ENCODE results near the gene SERPINB7. TPM values are rescaled to one million over a fixed set of nuclear protein-coding genes. Genes with fewer than 3 reads are reported as not detected.

Gene SERPINB7
- total RNA-seq, 2 experiments from 2014 or later = not detected

DNA sequence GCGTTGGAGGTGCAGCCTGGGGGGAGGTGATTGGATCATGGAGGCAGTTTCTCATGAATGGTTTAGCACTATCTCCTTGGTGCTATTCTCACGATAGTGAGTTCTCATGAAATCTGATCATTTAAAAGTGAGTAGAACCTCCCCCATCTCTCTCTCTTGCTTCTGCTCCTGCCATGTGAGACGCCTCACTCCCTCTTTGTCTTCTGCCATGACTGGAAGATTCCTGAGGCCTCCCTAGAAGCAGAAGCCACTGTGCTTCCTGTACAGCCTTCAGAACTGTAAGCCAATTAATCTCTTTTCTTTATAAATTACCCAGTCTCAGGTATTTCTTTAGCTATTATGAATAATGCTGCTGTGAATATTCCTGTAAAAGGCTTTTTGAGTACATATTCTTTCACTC is 52.9 kb downstream of the SERPINB7 start:
- TF ChIP-seq, protein P1, sequence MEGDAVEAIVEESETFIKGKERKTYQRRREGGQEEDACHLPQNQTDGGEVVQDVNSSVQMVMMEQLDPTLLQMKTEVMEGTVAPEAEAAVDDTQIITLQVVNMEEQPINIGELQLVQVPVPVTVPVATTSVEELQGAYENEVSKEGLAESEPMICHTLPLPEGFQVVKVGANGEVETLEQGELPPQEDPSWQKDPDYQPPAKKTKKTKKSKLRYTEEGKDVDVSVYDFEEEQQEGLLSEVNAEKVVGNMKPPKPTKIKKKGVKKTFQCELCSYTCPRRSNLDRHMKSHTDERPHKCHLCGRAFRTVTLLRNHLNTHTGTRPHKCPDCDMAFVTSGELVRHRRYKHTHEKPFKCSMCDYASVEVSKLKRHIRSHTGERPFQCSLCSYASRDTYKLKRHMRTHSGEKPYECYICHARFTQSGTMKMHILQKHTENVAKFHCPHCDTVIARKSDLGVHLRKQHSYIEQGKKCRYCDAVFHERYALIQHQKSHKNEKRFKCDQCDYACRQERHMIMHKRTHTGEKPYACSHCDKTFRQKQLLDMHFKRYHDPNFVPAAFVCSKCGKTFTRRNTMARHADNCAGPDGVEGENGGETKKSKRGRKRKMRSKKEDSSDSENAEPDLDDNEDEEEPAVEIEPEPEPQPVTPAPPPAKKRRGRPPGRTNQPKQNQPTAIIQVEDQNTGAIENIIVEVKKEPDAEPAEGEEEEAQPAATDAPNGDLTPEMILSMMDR (conservative IDR thresholded peaks at IDR 0.05; ENCODE audit: low read length) = no peak
- no peak for TF ChIP-seq EZH2phosphoT487 (IDR thresholded peaks at IDR 0.05; ENCODE audit: borderline replicate concordance, low read depth, low read length)
- H3K4me2 ChIP-seq (ENCODE audit: low read length) = no peak overlapping the region
- ChIA-PET POLR2A (no interaction called here), CTCF (ENCODE audit: unreplicated experiment) (no interaction called here)
- H3K4me3 ChIP-seq (ENCODE audit: low read depth, low read length, poor library complexity, severe bottlenecking) = no peak overlapping the region
- no TSS peak for BruUV-seq (replicated peaks)
- H3K36me3 ChIP-seq (ENCODE audit: insufficient read depth, low read length) = no peaks in the 10 kb centered on the region
- H3K27ac ChIP-seq (ENCODE audit: low read depth, low read length, poor library complexity, severe bottlenecking) = no peak overlapping the region
- no peaks in the 10 kb centered on the region for H3K9me3 ChIP-seq (ENCODE audit: low read length)
- H4K20me1 ChIP-seq (ENCODE audit: insufficient read depth, low read length) = no peaks in the 10 kb centered on the region
- H3K4me1 ChIP-seq (ENCODE audit: insufficient read depth, low read length, poor library complexity, severe bottlenecking) = no peaks in the 10 kb centered on the region
- no peak overlapping the region for H2AFZ ChIP-seq (ENCODE audit: low read length)
- H3K79me2 ChIP-seq (ENCODE audit: insufficient read depth, low read depth, low read length) = no peaks in the 10 kb centered on the region
- DNase-seq (ENCODE audit: low spot score) = no peak
- no peaks in the 10 kb centered on the region for H3K9me2 ChIP-seq (ENCODE audit: insufficient read depth, low read length)
- intact Hi-C loops (cut with micrococcal nuclease; ENCODE audit: unreplicated experiment) = no loop called here

DNA sequence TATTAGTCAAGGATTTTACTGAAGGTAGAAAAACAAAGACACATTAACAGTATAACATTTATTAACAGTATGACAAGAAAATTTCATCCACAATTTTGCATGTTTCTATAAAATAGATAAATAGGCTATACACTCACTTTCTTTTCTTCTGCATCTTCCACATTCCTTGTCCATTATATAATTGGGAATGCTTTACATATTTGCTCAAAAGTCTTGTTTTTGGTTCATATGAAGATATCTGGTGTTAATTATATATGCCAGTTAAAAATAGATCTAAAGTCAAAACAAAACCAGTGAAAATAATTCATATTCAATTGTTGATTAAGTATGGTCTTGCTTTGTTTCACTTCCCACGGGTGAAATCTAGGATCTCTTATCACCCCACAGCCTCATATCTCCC is 53.4 kb downstream of the SERPINB7 start:
- ChIA-PET CTCF (ENCODE audit: unreplicated experiment) (no interaction called here), POLR2A (no interaction called here)
- Histone ChIP-seq H3K9me3 (ENCODE audit: low read length) (no peaks in the 10 kb centered on the region), H3K4me3 (ENCODE audit: low read depth, low read length, poor library complexity, severe bottlenecking) (no peak overlapping the region), H3K9me2 (ENCODE audit: insufficient read depth, low read length) (no peaks in the 10 kb centered on the region), H2AFZ (ENCODE audit: low read length) (no peak overlapping the region), H3K79me2 (ENCODE audit: insufficient read depth, low read depth, low read length) (no peaks in the 10 kb centered on the region), H3K4me1 (ENCODE audit: insufficient read depth, low read length, poor library complexity, severe bottlenecking) (no peaks in the 10 kb centered on the region), H3K36me3 (ENCODE audit: insufficient read depth, low read length) (no peaks in the 10 kb centered on the region), H4K20me1 (ENCODE audit: insufficient read depth, low read length) (no peaks in the 10 kb centered on the region), H3K27ac (ENCODE audit: low read depth, low read length, poor library complexity, severe bottlenecking) (no peak overlapping the region), H3K4me2 (ENCODE audit: low read length) (no peak overlapping the region)
- TF ChIP-seq, protein P1 (conservative IDR thresholded peaks at IDR 0.05; ENCODE audit: low read length) = no peak
- TF ChIP-seq EZH2phosphoT487 (IDR thresholded peaks at IDR 0.05; ENCODE audit: borderline replicate concordance, low read depth, low read length) = no peak
- intact Hi-C loops (cut with micrococcal nuclease; ENCODE audit: unreplicated experiment) = no loop called here
- BruUV-seq (replicated peaks) = no TSS peak
- DNase-seq (ENCODE audit: low spot score) = no peak

DNA sequence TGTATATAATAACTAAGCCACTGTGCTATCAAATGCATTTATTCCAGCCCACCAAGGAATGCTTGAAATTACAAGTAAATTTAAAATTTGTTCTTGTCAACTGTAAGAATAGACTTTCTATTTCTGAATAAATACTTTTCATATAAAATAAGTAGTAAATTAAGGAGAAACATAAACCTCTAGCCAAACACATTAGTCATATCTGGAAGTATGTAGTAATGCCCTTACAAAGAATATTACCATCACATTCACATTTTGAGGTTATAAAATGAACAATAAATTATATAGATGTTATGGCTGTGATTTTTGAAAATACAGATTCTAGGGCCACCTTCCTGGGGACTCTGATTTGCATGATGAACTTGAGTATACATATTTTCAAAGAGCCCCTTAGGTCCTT is 54.7 kb downstream of the SERPINB7 start:
- ChIA-PET POLR2A (no interaction called here), CTCF (ENCODE audit: unreplicated experiment) (no interaction called here)
- H3K4me1 ChIP-seq (ENCODE audit: insufficient read depth, low read length, poor library complexity, severe bottlenecking) = no peaks in the 10 kb centered on the region
- no peaks in the 10 kb centered on the region for H4K20me1 ChIP-seq (ENCODE audit: insufficient read depth, low read length)
- TF ChIP-seq, protein P1 (conservative IDR thresholded peaks at IDR 0.05; ENCODE audit: low read length) = no peak
- no peak for TF ChIP-seq EZH2phosphoT487 (IDR thresholded peaks at IDR 0.05; ENCODE audit: borderline replicate concordance, low read depth, low read length)
- intact Hi-C loops (cut with micrococcal nuclease; ENCODE audit: unreplicated experiment) = no loop called here
- H3K79me2 ChIP-seq (ENCODE audit: insufficient read depth, low read depth, low read length) = no peaks in the 10 kb centered on the region
- H3K9me2 ChIP-seq (ENCODE audit: insufficient read depth, low read length) = no peaks in the 10 kb centered on the region
- no peak overlapping the region for H2AFZ ChIP-seq (ENCODE audit: low read length)
- BruUV-seq (replicated peaks) = no TSS peak
- H3K27ac ChIP-seq (ENCODE audit: low read depth, low read length, poor library complexity, severe bottlenecking) = no peak overlapping the region
- H3K9me3 ChIP-seq (ENCODE audit: low read length) = no peaks in the 10 kb centered on the region
- H3K36me3 ChIP-seq (ENCODE audit: insufficient read depth, low read length) = no peaks in the 10 kb centered on the region
- no peak overlapping the region for H3K4me2 ChIP-seq (ENCODE audit: low read length)
- H3K4me3 ChIP-seq (ENCODE audit: low read depth, low read length, poor library complexity, severe bottlenecking) = no peak overlapping the region
- no peak for DNase-seq (ENCODE audit: low spot score)

Measured in OCI-LY7 (cell line).